K562 (cell line): ENCODE data around the gene LENEP. TPM values are rescaled to one million over a fixed set of nuclear protein-coding genes. Genes with fewer than 3 reads are reported as not detected.
A peak's percentile ranks its signal among the peaks of the same experiment; 100 is the strongest.

Experiments
- CCAR2 ChIP-seq: fragments of 200-400 bp; formaldehyde crosslinking; IDR thresholded peaks from 2 replicates; pipeline ENCODE4 v1.6.1; 2017; ENCODE audit warnings: mild to moderate bottlenecking, low read depth, low read length
- E2F5 ChIP-seq: sonication (generic); formaldehyde crosslinking; IDR thresholded peaks from 2 replicates; pipeline ENCODE4 v1.8.0; 2022; ENCODE audit warnings: mild to moderate bottlenecking, missing genetic modification reagents
- ELK3 ChIP-seq: fragments of 450-650 bp; formaldehyde crosslinking; IDR thresholded peaks from 2 replicates; pipeline ENCODE4 v1.4.0; 2020; ENCODE audit warnings: mild to moderate bottlenecking
- FOXA3 ChIP-seq, 2 experiments: fragments of 450-650 bp in 1 of 2; sonication (generic) in 1 of 2; formaldehyde crosslinking; IDR thresholded peaks in 1 of 2; conservative IDR thresholded peaks in 1 of 2; 2 replicates each; pipeline versions ENCODE4 v1.4.0 to v1.8.0; 2020 to 2022; ENCODE audit warnings: mild to moderate bottlenecking in 2 of 2, missing genetic modification reagents in 1 of 2
- GABPA ChIP-seq: fragments of 200-800 bp; sonication (Bioruptor generic); conservative IDR thresholded peaks from 2 replicates; pipeline ENCODE4 v1.6.1; 2016; ENCODE audit warnings: low read depth, missing genetic modification characterization, missing compliant biosample characterization
- PURB ChIP-seq: sonication (generic); formaldehyde crosslinking; IDR thresholded peaks from 2 replicates; pipeline ENCODE4 v1.9.0; 2021; ENCODE audit warnings: low read depth, mild to moderate bottlenecking, missing genetic modification reagents
- RFX1 ChIP-seq: fragments of 450-650 bp; IDR thresholded peaks from 2 replicates; pipeline ENCODE4 v1.6.1; 2016; ENCODE audit warnings: mild to moderate bottlenecking, moderate library complexity
- XRCC4 ChIP-seq: IDR thresholded peaks from one replicate; pipeline ENCODE4 v1.6.1; 2011; ENCODE audit not compliant: insufficient read depth, insufficient read length; ENCODE audit errors: extremely low read depth
- ZFP91 ChIP-seq: sonication (generic); formaldehyde crosslinking; IDR thresholded peaks from 2 replicates; pipeline ENCODE4 v1.8.0; 2022; ENCODE audit warnings: mild to moderate bottlenecking, missing genetic modification reagents
- ZNF431 ChIP-seq: sonication (generic); formaldehyde crosslinking; IDR thresholded peaks from 2 replicates; pipeline ENCODE4 v1.8.0; 2022; ENCODE audit warnings: mild to moderate bottlenecking, missing genetic modification reagents
- ZNF766 ChIP-seq: fragments of 200-800 bp; sonication (Bioruptor generic); conservative IDR thresholded peaks from 2 replicates; pipeline ENCODE4 v1.6.1; 2016; ENCODE audit warnings: missing genetic modification characterization, missing compliant biosample characterization
- ZZZ3 ChIP-seq: fragments of 450-650 bp; IDR thresholded peaks from 2 replicates; pipeline ENCODE4 v1.6.1; 2016; ENCODE audit warnings: antibody characterized with exemption, mild to moderate bottlenecking, moderate library complexity
- polyA plus RNA-seq, 8 experiments: library from polyadenylated mRNA; depleted of rRNA in 4 of 8; stranded (reverse) in 5 of 8; unstranded in 3 of 8; fragments of >200 nt; fragmentation: Nextera tagmentation in 2 of 8; fragmentation: Illumina TruSeq in 1 of 8; extraction: Ambion mirVana in 2 of 8; extraction: Trizol in 1 of 8; gene quantifications; 2 replicates each; pipeline versions ENCODE4 v1.2.1 to v1.2.3, GENCODE V29; 2011 to 2014; ENCODE audit warnings: inconsistent platforms in 1 of 8, missing spikeins in 1 of 8
- total RNA-seq, 7 experiments: library from RNA; depleted of rRNA in 6 of 7; stranded (reverse); fragments of >200 nt in 6 of 7; fragmentation: Illumina TruSeq in 2 of 7; extraction: Trizol in 2 of 7; gene quantifications; 2 replicates each; pipeline versions ENCODE4 v1.2.1 to v1.2.3, GENCODE V29; 2011 to 2021; ENCODE audit warnings: low replicate concordance in 1 of 7
- TF ChIP-seq, protein P1 (sequence below): sonication (generic); formaldehyde crosslinking; IDR thresholded peaks from 2 replicates; pipeline ENCODE4 v1.8.1; 2022; ENCODE audit warnings: missing genetic modification reagents
- TF ChIP-seq, protein P2 (sequence below): fragments of 250-450 bp; sonication (Bioruptor Pico); IDR thresholded peaks from 2 replicates; pipeline ENCODE4 v1.5.0; 2021; ENCODE audit warnings: mild to moderate bottlenecking, borderline replicate concordance
- TF ChIP-seq, protein P3 (sequence below): fragments of 250-450 bp; sonication (Bioruptor Pico); IDR thresholded peaks from 2 replicates; pipeline ENCODE4 v1.4.0; 2020; ENCODE audit warnings: mild to moderate bottlenecking, moderate library complexity

Gene LENEP
- total and polyA plus RNA-seq, 9 of the 15 experiments (the other 6 are each of a cell fraction or from before 2014, with no cell fraction given), result 0.23 to 0.87 (median 0.67) TPM; not detected in 5

GRCh38 chr1:154973344-154974101 lies 19.9 kb upstream of the LENEP start (continued):
- TF ChIP-seq ZNF431 (CRISPR knock-in tag), result no peak
- no peak for TF ChIP-seq FOXA3 (CRISPR knock-in tag; conservative IDR thresholded peaks at IDR 0.05 in 1 of 2, IDR thresholded peaks at IDR 0.05 in 1 of 2)
- TF ChIP-seq GABPA (tag), result no peak
- TF ChIP-seq, protein P1, sequence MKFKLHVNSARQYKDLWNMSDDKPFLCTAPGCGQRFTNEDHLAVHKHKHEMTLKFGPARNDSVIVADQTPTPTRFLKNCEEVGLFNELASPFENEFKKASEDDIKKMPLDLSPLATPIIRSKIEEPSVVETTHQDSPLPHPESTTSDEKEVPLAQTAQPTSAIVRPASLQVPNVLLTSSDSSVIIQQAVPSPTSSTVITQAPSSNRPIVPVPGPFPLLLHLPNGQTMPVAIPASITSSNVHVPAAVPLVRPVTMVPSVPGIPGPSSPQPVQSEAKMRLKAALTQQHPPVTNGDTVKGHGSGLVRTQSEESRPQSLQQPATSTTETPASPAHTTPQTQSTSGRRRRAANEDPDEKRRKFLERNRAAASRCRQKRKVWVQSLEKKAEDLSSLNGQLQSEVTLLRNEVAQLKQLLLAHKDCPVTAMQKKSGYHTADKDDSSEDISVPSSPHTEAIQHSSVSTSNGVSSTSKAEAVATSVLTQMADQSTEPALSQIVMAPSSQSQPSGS (CRISPR knock-in tag), result no peak
- TF ChIP-seq PURB (CRISPR knock-in tag), result no peak
- TF ChIP-seq CCAR2, result no peak
- 0 out of 2 replicates have a peak, but pooled peaks have one; percentile 41 for TF ChIP-seq ZNF766 (CRISPR knock-in tag)
- no peak; the same call in 1 of the 2 replicates for TF ChIP-seq RFX1
- TF ChIP-seq ZZZ3, result no peak
- TF ChIP-seq E2F5, result no peak
- TF ChIP-seq, protein P2, sequence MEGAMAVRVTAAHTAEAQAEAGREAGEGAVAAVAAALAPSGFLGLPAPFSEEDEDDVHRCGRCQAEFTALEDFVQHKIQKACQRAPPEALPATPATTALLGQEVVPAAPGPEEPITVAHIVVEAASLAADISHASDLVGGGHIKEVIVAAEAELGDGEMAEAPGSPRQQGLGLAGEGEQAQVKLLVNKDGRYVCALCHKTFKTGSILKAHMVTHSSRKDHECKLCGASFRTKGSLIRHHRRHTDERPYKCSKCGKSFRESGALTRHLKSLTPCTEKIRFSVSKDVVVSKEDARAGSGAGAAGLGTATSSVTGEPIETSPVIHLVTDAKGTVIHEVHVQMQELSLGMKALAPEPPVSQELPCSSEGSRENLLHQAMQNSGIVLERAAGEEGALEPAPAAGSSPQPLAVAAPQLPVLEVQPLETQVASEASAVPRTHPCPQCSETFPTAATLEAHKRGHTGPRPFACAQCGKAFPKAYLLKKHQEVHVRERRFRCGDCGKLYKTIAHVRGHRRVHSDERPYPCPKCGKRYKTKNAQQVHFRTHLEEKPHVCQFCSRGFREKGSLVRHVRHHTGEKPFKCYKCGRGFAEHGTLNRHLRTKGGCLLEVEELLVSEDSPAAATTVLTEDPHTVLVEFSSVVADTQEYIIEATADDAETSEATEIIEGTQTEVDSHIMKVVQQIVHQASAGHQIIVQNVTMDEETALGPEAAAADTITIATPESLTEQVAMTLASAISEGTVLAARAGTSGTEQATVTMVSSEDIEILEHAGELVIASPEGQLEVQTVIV (CRISPR knock-in tag), result no peak
- TF ChIP-seq ELK3, result no peak
- TF ChIP-seq XRCC4, result no peak
- TF ChIP-seq, protein P3, sequence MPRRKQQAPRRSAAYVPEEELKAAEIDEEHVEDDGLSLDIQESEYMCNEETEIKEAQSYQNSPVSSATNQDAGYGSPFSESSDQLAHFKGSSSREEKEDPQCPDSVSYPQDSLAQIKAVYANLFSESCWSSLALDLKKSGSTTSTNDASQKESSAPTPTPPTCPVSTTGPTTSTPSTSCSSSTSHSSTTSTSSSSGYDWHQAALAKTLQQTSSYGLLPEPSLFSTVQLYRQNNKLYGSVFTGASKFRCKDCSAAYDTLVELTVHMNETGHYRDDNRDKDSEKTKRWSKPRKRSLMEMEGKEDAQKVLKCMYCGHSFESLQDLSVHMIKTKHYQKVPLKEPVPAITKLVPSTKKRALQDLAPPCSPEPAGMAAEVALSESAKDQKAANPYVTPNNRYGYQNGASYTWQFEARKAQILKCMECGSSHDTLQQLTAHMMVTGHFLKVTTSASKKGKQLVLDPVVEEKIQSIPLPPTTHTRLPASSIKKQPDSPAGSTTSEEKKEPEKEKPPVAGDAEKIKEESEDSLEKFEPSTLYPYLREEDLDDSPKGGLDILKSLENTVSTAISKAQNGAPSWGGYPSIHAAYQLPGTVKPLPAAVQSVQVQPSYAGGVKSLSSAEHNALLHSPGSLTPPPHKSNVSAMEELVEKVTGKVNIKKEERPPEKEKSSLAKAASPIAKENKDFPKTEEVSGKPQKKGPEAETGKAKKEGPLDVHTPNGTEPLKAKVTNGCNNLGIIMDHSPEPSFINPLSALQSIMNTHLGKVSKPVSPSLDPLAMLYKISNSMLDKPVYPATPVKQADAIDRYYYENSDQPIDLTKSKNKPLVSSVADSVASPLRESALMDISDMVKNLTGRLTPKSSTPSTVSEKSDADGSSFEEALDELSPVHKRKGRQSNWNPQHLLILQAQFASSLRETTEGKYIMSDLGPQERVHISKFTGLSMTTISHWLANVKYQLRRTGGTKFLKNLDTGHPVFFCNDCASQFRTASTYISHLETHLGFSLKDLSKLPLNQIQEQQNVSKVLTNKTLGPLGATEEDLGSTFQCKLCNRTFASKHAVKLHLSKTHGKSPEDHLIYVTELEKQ (CRISPR knock-in tag), result no peak
- TF ChIP-seq ZFP91 (CRISPR knock-in tag), result no peak
